Activated B cell treated with CpG ODN at 0.5 μM for 24 hours (primary cell): Measurements from ENCODE around the gene ANKMY1. TPM values are rescaled to one million over a fixed set of nuclear protein-coding genes. Genes with fewer than 3 reads are reported as not detected.

Experiments
- ATAC-seq: fragments of 200-7000 bp; cut with Tn5 transposase; one replicate; pipeline ENCODE4 v1.10.0; 2021; ENCODE audit warnings: low read depth, mild to moderate bottlenecking, moderate library complexity
- CTCF ChIA-PET: fragments of 350-600 bp; sonication (Branson Sonifier 250); formaldehyde crosslinking; loops from one replicate; lab custom pipeline; 2021; ENCODE audit warnings: antibody characterized with exemption; lab: Charles Lee
- POLR2A ChIA-PET: fragments of 350-600 bp; sonication (Branson Sonifier 250); formaldehyde crosslinking; loops from one replicate; lab custom pipeline; 2021; ENCODE audit warnings: antibody characterized with exemption; lab: Charles Lee
- DNase-seq: peaks from one replicate; pipeline ENCODE4 v3.0.0; 2022
- H3K27ac Mint-ChIP-seq: one replicate; pipeline ENCODE4 v1.8.0; 2020; ENCODE audit warnings: mixed read lengths
- H3K27me3 Mint-ChIP-seq: one replicate; pipeline ENCODE4 v1.8.0; 2021; ENCODE audit warnings: mixed read lengths
- H3K36me3 Mint-ChIP-seq: one replicate; pipeline ENCODE4 v1.8.0; 2021; ENCODE audit warnings: low read depth, mixed read lengths
- H3K4me1 Mint-ChIP-seq: one replicate; pipeline ENCODE4 v1.8.0; 2021; ENCODE audit warnings: mixed read lengths
- H3K4me3 Mint-ChIP-seq: one replicate; pipeline ENCODE4 v1.8.0; 2020; ENCODE audit warnings: mild to moderate bottlenecking, mixed read lengths
- H3K9me3 Mint-ChIP-seq: one replicate; pipeline ENCODE4 v1.8.0; 2020; ENCODE audit warnings: mixed read lengths
- CTCF ChIP-seq: fragments of 200-600 bp; IDR thresholded peaks from one replicate; pipeline ENCODE4 v1.8.0; 2022; ENCODE audit warnings: antibody characterized with exemption, mild to moderate bottlenecking
- intact Hi-C: fragments of 100-400 bp; cut with micrococcal nuclease; formaldehyde crosslinking; loops from one replicate; pipeline ENCODE4 v1.15.1; 2024
- total RNA-seq: library from RNA; stranded (reverse); gene quantifications from 2 replicates; pipeline ENCODE4 v1.2.3, GENCODE V29; 2022

The ANKMY1 gene
- total RNA-seq, 1 donor from 2014 or later, result 40.4 TPM

GRCh38 chr2:240502430-240503121 lies 55.2 kb downstream of the ANKMY1 start:
- no peak overlapping the region for H3K27ac Mint-ChIP-seq
- TF ChIP-seq CTCF, result no peak
- H3K36me3 Mint-ChIP-seq, result peaks cover 23% of the 10 kb centered on the region

GRCh38 chr2:240502059-240502429 lies 55.7 kb downstream of the ANKMY1 start:
- intact Hi-C loops, result no loop called here
- H3K27me3 Mint-ChIP-seq, result no peaks in the 10 kb centered on the region
- no peak overlapping the region for H3K27ac Mint-ChIP-seq
- no peak for TF ChIP-seq CTCF
- no peak overlapping the region for H3K4me3 Mint-ChIP-seq
- ChIA-PET POLR2A (interaction anchor here (0.7 kb wide), 1 partner anchor 988 kb away, joined by 3 read pairs; no protein-coding TSS in a partner anchor), CTCF (no interaction called here)
- ATAC-seq, result no peak
- H3K9me3 Mint-ChIP-seq, result no peaks in the 10 kb centered on the region
- DNase-seq, result no peak
- no peaks in the 10 kb centered on the region for H3K4me1 Mint-ChIP-seq
- H3K36me3 Mint-ChIP-seq, result peaks cover 29% of the 10 kb centered on the region

More at GRCh38 chr2:240502430-240503121, 55.2 kb downstream of the ANKMY1 start:
- no peak overlapping the region for H3K4me3 Mint-ChIP-seq
- intact Hi-C loops, result no loop called here
- ChIA-PET POLR2A (interaction anchor here (0.7 kb wide), 1 partner anchor 988 kb away, joined by 3 read pairs; no protein-coding TSS in a partner anchor), CTCF (no interaction called here)
- no peak for DNase-seq
- H3K27me3 Mint-ChIP-seq, result no peaks in the 10 kb centered on the region
- ATAC-seq, result no peak
- H3K4me1 Mint-ChIP-seq, result no peaks in the 10 kb centered on the region
- H3K9me3 Mint-ChIP-seq, result no peaks in the 10 kb centered on the region

- no peak for DNase-seq
- ChIA-PET POLR2A (no interaction called here), CTCF (no interaction called here)
- Mint-ChIP-seq H3K27me3 (no peaks in the 10 kb centered on the region), H3K36me3 (peaks cover 32% of the 10 kb centered on the region), H3K9me3 (no peaks in the 10 kb centered on the region), H3K4me3 (no peak overlapping the region), H3K4me1 (no peaks in the 10 kb centered on the region), H3K27ac (no peak overlapping the region)
- intact Hi-C loops, result no loop called here
- no peak for ATAC-seq
- no peak for TF ChIP-seq CTCF
These were observed 56.2 kb downstream of the ANKMY1 start for GRCh38 chr2:240501531-240501991.

GRCh38 chr2:240500561-240501423 lies 57.0 kb downstream of the ANKMY1 start:
- CTCF ChIA-PET, result no interaction called here
- POLR2A ChIA-PET, result no interaction called here
- H3K27ac Mint-ChIP-seq, result no peak overlapping the region
- H3K36me3 Mint-ChIP-seq, result peaks cover 36% of the 10 kb centered on the region
- no peak overlapping the region for H3K4me3 Mint-ChIP-seq
- H3K27me3 Mint-ChIP-seq, result no peaks in the 10 kb centered on the region
- H3K4me1 Mint-ChIP-seq, result no peaks in the 10 kb centered on the region
- TF ChIP-seq CTCF, result no peak
- no peaks in the 10 kb centered on the region for H3K9me3 Mint-ChIP-seq
- DNase-seq (no peak), ATAC-seq (no peak)
- intact Hi-C loops, result no loop called here
